PC-9 (cell line): Measurements from ENCODE around the gene DPH7.

ENCODE experiments used
- CTCF ChIP-seq: fragments of 200-600 bp; sonication (generic); conservative IDR thresholded peaks from 2 replicates; pipeline ENCODE4 v1.6.1; 2017; ENCODE audit warnings: mixed run types, antibody characterized with exemption, mild to moderate bottlenecking, moderate library complexity
- EZH2 ChIP-seq: fragments of 200-600 bp; sonication (generic); IDR thresholded peaks from 2 replicates; pipeline ENCODE4 v1.8.0; 2017; ENCODE audit warnings: antibody characterized with exemption, low read depth

DNA sequence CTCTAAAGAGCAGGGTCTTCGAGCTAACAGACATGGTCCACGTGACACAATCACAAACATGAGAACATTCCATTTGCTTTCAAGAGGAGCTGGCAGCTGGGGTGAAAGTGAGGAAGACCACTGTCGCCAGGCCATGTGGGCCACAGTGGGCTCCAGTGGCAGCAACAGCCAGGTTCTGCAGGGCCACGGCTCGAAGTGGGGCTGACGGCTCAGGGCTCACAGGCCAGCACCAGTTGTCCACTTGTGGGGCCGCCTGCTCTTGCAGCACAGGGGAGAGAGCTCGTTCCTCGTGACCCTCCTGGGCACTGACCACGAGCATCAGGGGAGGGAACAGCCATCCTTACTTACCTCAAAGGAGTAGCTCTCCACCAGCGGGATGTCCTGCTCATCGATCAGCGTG lies 9.6 kb upstream of the DPH7 start:
- TF ChIP-seq CTCF = no peak
- no peak for TF ChIP-seq EZH2
